Endothelial cell of umbilical vein (primary cell): ENCODE results near the gene UGT1A5.

Experiments used
- CTCF ChIP-seq, 2 donors: IDR thresholded peaks; 1 replicate in 1 of 2; 2 replicates in 1 of 2; pipeline ENCODE4 v1.5.1; 2011; ENCODE audit warnings: low read length in 2 of 2, mild to moderate bottlenecking in 2 of 2, moderate library complexity in 2 of 2, control low read depth in 1 of 2, inconsistent platforms in 1 of 2, low read depth in 1 of 2; ENCODE audit not compliant: insufficient read depth in 1 of 2; ENCODE audit errors: extremely low read depth in 1 of 2
- EZH2 ChIP-seq: IDR thresholded peaks from 2 replicates; pipeline ENCODE4 v1.6.1; 2012; ENCODE audit warnings: borderline replicate concordance, low read depth, mild to moderate bottlenecking, moderate library complexity, low read length, inconsistent platforms; ENCODE audit not compliant: severe bottlenecking
- JUN ChIP-seq: IDR thresholded peaks from 2 replicates; pipeline ENCODE4 v1.6.1; 2011; ENCODE audit warnings: borderline replicate concordance, low read depth; ENCODE audit not compliant: insufficient read length, insufficient read depth
- MAX ChIP-seq: IDR thresholded peaks from 2 replicates; pipeline ENCODE4 v1.6.1; 2011; ENCODE audit not compliant: insufficient read depth, insufficient read length
- MYC ChIP-seq: IDR thresholded peaks from one replicate; pipeline ENCODE4 v1.6.1; 2011; ENCODE audit warnings: mild to moderate bottlenecking, low read depth, low read length
- POLR2A ChIP-seq: IDR thresholded peaks from 2 replicates; pipeline ENCODE4 v1.6.1; 2012; ENCODE audit warnings: low read depth, mild to moderate bottlenecking, control low read depth, low read length
- POLR2AphosphoS5 ChIP-seq: IDR thresholded peaks from 2 replicates; pipeline ENCODE4 v1.6.1; 2012; ENCODE audit warnings: low read depth, mild to moderate bottlenecking, control low read depth, low read length, moderate library complexity; ENCODE audit not compliant: insufficient read depth

GRCh38 chr2:233747283-233747544 is 34.5 kb downstream of the UGT1A5 start:
- no peak for TF ChIP-seq CTCF (IDR thresholded peaks at IDR 0.05; ENCODE audit: extremely low read depth in 1 of 2, insufficient read depth in 1 of 2, low read depth in 1 of 2, low read length in 2 of 2)
- no peak for TF ChIP-seq MYC
- TF ChIP-seq POLR2AphosphoS5, result no peak
- no peak for TF ChIP-seq MAX
- no peak for TF ChIP-seq POLR2A
- TF ChIP-seq JUN, result no peak
- no peak for TF ChIP-seq EZH2
